ENCODE data around the gene CCDC12. TPM values are rescaled to one million over a fixed set of nuclear protein-coding genes. Genes with fewer than 3 reads are reported as not detected.

Gene CCDC12
- polyA plus RNA-seq, 1 of the 3 experiments (the other 2 are of a cell fraction), result 105 TPM

DNA sequence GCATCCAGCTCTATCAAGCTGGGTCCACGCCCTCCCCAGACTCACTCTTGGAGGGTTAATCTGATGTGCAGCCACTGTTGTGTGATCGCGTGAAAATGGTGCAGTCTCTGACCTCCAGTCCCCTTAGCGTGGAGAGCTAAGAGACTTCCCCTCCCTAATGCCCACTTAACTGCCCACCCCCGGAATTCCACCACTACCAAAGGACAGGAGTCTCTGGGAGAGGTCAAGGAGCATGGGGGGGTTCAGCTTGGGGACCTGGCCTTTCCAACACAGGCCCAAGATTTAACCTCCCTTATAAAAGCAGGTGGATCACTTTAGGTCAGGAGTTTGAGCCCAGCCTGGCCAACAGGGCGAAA lies 48.8 kb downstream of the CCDC12 start:
- H3K4me3 ChIP-seq (ENCODE audit: low read depth in 2 of 2, low read length in 1 of 2), result no peak overlapping the region
- H3K27ac ChIP-seq (ENCODE audit: low read depth in 2 of 2, low read length in 1 of 2), result no peak overlapping the region
- WGBS (ENCODE audit: low lambda C conversion rate), result 95% methylated on average over 6 of the region's 6 CpGs
- H3K4me2 ChIP-seq, result no peak overlapping the region
- no peak overlapping the region for H2AFZ ChIP-seq (ENCODE audit: low read depth)
- H3K79me2 ChIP-seq (ENCODE audit: insufficient read depth), result peaks cover 53% of the 10 kb centered on the region
- no peaks in the 10 kb centered on the region for H3K27me3 ChIP-seq (ENCODE audit: insufficient read depth)
- CTCF ChIA-PET, result interaction anchor here (1.2 to 4.2 kb wide), 3 partner anchors 18 to 82 kb away, joined by 3 to 18 read pairs (median 6); no protein-coding TSS in a partner anchor
- peaks cover 20 to 24% of the 10 kb centered on the region in 2 experiments; a peak in 3 of 4 replicates for H3K4me1 ChIP-seq (ENCODE audit: control insufficient read depth in 1 of 2, insufficient read depth in 2 of 2, low read depth in 1 of 2, low read length in 1 of 2)
- DNase-seq, result no peak
- TF ChIP-seq SIN3A (IDR thresholded peaks at IDR 0.05; ENCODE audit: borderline replicate concordance, low read depth, low read length), result no peak
- TF ChIP-seq, protein P1, sequence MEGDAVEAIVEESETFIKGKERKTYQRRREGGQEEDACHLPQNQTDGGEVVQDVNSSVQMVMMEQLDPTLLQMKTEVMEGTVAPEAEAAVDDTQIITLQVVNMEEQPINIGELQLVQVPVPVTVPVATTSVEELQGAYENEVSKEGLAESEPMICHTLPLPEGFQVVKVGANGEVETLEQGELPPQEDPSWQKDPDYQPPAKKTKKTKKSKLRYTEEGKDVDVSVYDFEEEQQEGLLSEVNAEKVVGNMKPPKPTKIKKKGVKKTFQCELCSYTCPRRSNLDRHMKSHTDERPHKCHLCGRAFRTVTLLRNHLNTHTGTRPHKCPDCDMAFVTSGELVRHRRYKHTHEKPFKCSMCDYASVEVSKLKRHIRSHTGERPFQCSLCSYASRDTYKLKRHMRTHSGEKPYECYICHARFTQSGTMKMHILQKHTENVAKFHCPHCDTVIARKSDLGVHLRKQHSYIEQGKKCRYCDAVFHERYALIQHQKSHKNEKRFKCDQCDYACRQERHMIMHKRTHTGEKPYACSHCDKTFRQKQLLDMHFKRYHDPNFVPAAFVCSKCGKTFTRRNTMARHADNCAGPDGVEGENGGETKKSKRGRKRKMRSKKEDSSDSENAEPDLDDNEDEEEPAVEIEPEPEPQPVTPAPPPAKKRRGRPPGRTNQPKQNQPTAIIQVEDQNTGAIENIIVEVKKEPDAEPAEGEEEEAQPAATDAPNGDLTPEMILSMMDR (IDR thresholded peaks at IDR 0.05), result no peak
- TF ChIP-seq, protein P2, sequence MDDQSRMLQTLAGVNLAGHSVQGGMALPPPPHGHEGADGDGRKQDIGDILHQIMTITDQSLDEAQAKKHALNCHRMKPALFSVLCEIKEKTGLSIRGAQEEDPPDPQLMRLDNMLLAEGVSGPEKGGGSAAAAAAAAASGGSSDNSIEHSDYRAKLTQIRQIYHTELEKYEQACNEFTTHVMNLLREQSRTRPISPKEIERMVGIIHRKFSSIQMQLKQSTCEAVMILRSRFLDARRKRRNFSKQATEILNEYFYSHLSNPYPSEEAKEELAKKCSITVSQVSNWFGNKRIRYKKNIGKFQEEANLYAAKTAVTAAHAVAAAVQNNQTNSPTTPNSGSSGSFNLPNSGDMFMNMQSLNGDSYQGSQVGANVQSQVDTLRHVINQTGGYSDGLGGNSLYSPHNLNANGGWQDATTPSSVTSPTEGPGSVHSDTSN (IDR thresholded peaks at IDR 0.05), result no peak
- TF ChIP-seq, protein P3, sequence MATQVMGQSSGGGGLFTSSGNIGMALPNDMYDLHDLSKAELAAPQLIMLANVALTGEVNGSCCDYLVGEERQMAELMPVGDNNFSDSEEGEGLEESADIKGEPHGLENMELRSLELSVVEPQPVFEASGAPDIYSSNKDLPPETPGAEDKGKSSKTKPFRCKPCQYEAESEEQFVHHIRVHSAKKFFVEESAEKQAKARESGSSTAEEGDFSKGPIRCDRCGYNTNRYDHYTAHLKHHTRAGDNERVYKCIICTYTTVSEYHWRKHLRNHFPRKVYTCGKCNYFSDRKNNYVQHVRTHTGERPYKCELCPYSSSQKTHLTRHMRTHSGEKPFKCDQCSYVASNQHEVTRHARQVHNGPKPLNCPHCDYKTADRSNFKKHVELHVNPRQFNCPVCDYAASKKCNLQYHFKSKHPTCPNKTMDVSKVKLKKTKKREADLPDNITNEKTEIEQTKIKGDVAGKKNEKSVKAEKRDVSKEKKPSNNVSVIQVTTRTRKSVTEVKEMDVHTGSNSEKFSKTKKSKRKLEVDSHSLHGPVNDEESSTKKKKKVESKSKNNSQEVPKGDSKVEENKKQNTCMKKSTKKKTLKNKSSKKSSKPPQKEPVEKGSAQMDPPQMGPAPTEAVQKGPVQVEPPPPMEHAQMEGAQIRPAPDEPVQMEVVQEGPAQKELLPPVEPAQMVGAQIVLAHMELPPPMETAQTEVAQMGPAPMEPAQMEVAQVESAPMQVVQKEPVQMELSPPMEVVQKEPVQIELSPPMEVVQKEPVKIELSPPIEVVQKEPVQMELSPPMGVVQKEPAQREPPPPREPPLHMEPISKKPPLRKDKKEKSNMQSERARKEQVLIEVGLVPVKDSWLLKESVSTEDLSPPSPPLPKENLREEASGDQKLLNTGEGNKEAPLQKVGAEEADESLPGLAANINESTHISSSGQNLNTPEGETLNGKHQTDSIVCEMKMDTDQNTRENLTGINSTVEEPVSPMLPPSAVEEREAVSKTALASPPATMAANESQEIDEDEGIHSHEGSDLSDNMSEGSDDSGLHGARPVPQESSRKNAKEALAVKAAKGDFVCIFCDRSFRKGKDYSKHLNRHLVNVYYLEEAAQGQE (IDR thresholded peaks at IDR 0.05; ENCODE audit: low read depth, low read length), result no peak
- no peak for TF ChIP-seq TCF12 (IDR thresholded peaks at IDR 0.05)
- no peak for TF ChIP-seq RXRA (IDR thresholded peaks at IDR 0.05; ENCODE audit: borderline replicate concordance, low read depth)
- TF ChIP-seq YY1 (IDR thresholded peaks at IDR 0.05; ENCODE audit: low read depth), result no peak
- no peak for TF ChIP-seq TAF1 (IDR thresholded peaks at IDR 0.05; ENCODE audit: borderline replicate concordance, low read depth, low read length)
- TF ChIP-seq FOXM1 (IDR thresholded peaks at IDR 0.05; ENCODE audit: low read depth), result no peak
- no peak for TF ChIP-seq ELF1 (IDR thresholded peaks at IDR 0.05)
- TF ChIP-seq POLR2AphosphoS5 (IDR thresholded peaks at IDR 0.05; ENCODE audit: low read depth, low read length), result no peak
- no peak for TF ChIP-seq EZH2phosphoT487 (IDR thresholded peaks at IDR 0.05; ENCODE audit: borderline replicate concordance, low read depth)
- no peak for TF ChIP-seq RFX5 (IDR thresholded peaks at IDR 0.05; ENCODE audit: low read length)
- no peak for TF ChIP-seq JUND (IDR thresholded peaks at IDR 0.05)
- TF ChIP-seq NFIC (IDR thresholded peaks at IDR 0.05; ENCODE audit: borderline replicate concordance), result no peak
- no peak for TF ChIP-seq FOSL2 (IDR thresholded peaks at IDR 0.05; ENCODE audit: borderline replicate concordance, low read depth)
- TF ChIP-seq FOXJ3 (CRISPR knock-in tag; IDR thresholded peaks at IDR 0.05), result no peak
- TF ChIP-seq CHD2 (IDR thresholded peaks at IDR 0.05; ENCODE audit: low read length, partially characterized antibody), result no peak
- no peaks in the 10 kb centered on the region for H3K9me3 ChIP-seq
- peaks cover 29 to 48% of the 10 kb centered on the region in 2 experiments for H3K36me3 ChIP-seq (replicated peaks in 1 of 2; ENCODE audit: control insufficient read depth in 1 of 2, insufficient read depth in 2 of 2, low read length in 1 of 2)
- no peaks in the 10 kb centered on the region for H3F3A ChIP-seq (replicated peaks; ENCODE audit: insufficient read depth)
- H3K9ac ChIP-seq, result no peak overlapping the region
- POLR2A ChIA-PET, result no interaction called here
- H4K20me1 ChIP-seq (ENCODE audit: insufficient read depth), result peaks cover 7% of the 10 kb centered on the region; the same call in 1 of the 2 replicates
- H3K9me2 ChIP-seq, result no peaks in the 10 kb centered on the region

Measured in SK-N-SH (cell line).